ENCODE measurements around the gene HELZ.

HELZ gene

GRCh38 chr17:67293251-67294203 is 48.5 kb upstream of the HELZ start (continued):
- no peak for TF ChIP-seq TSHZ1 (tag by site-specific recombination; IDR thresholded peaks at IDR 0.05; ENCODE audit: borderline replicate concordance)
- no peak for TF ChIP-seq ZNF473 (tag by site-specific recombination; IDR thresholded peaks at IDR 0.05)
- TF ChIP-seq ZNF777 (tag by site-specific recombination; IDR thresholded peaks at IDR 0.05; ENCODE audit: borderline replicate concordance): no peak
- TF ChIP-seq ZNF645 (tag by site-specific recombination; IDR thresholded peaks at IDR 0.05): no peak
- TF ChIP-seq CTCF (tag by site-specific recombination; IDR thresholded peaks at IDR 0.05): peak; percentile 75
- TF ChIP-seq ZNF280D (tag by site-specific recombination; IDR thresholded peaks at IDR 0.05): no peak
- TF ChIP-seq ZNF223 (tag by site-specific recombination; IDR thresholded peaks at IDR 0.05): 0 out of 2 replicates have a peak, but pooled peaks have one; percentile 31
- peak; percentile 55; the same call in 1 of the 2 replicates for TF ChIP-seq ZBTB8A (tag by site-specific recombination; IDR thresholded peaks at IDR 0.05)
- no peak for TF ChIP-seq ZBTB20 (tag by site-specific recombination; IDR thresholded peaks at IDR 0.05)
- no peak for TF ChIP-seq PBX3 (CRISPR knock-in tag; IDR thresholded peaks at IDR 0.05)
- TF ChIP-seq ZNF121 (tag by site-specific recombination; IDR thresholded peaks at IDR 0.05): no peak
- peak; percentile 46 for TF ChIP-seq ZNF654 (tag by site-specific recombination; IDR thresholded peaks at IDR 0.05; ENCODE audit: low read depth)

- Histone ChIP-seq H3K4me3 (ENCODE audit: low read depth, low read length) (no peak overlapping the region), H3K9me3 (ENCODE audit: control insufficient read depth, insufficient read depth, low read depth, low read length) (no peaks in the 10 kb centered on the region), H3K36me3 (ENCODE audit: control insufficient read depth in 2 of 2, insufficient read depth in 1 of 2, low read length in 2 of 2) (no peaks in the 10 kb centered on the region), H3K27ac (ENCODE audit: extremely low read depth, low read depth, low read length) (no peak overlapping the region), H3K4me1 (ENCODE audit: control insufficient read depth, insufficient read depth, low read length) (no peaks in the 10 kb centered on the region)
- ChIA-PET POLR2A (no interaction called here), CTCF (interaction anchor here (0.6 to 1.1 kb wide), 2 partner anchors 17 to 28 kb away, joined by 3 read pairs; no protein-coding TSS in a partner anchor)
- TF ChIP-seq ZXDB (tag by site-specific recombination; IDR thresholded peaks at IDR 0.05): no peak
- no peak for TF ChIP-seq ZNF513 (tag by site-specific recombination; IDR thresholded peaks at IDR 0.05)
- no peak for TF ChIP-seq ZNF175 (tag by site-specific recombination; IDR thresholded peaks at IDR 0.05)
- no peak for TF ChIP-seq ZNF24 (tag by site-specific recombination; IDR thresholded peaks at IDR 0.05)
- TF ChIP-seq ZNF776 (tag by site-specific recombination; IDR thresholded peaks at IDR 0.05; ENCODE audit: borderline replicate concordance): no peak
- TF ChIP-seq ZNF112 (tag by site-specific recombination; IDR thresholded peaks at IDR 0.05): no peak
Measured at GRCh38 chr17:67290711-67291291, 45.8 kb upstream of the HELZ start.
